ENCODE results near the gene MAGI1.
"Not testable (repeated sequence)": the region's sequence is repeated elsewhere in the genome, so short reads cannot be mapped to it uniquely, and the experiment has no call there.

DNA sequence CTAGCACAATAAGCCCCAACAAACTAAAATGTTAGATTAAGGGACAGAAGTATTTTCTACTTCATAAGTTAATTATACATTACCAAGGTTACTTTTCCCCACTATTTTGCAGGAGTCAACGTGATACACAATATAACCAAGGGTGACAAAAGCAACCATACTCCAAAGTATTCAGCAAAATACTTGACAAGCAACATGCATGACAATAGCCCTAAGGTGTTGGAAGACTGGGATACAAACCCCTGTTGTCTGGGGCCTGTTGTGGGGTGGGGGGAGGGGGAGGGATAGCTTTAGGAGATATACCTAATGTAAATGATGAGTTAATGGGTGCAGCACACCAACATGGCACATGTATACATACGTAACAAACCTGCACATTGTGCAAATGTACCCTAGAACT is 147.2 kb downstream of the MAGI1 start:
- not testable (repeated sequence) for TF ChIP-seq POLR2AphosphoS5 (IDR thresholded peaks at IDR 0.05; ENCODE audit: low read depth, low read length); SMC3 (IDR thresholded peaks at IDR 0.05; ENCODE audit: low read depth, low read length); EZH2phosphoT487 (IDR thresholded peaks at IDR 0.05; ENCODE audit: borderline replicate concordance, low read depth); TAF1 (IDR thresholded peaks at IDR 0.05; ENCODE audit: borderline replicate concordance, low read depth, low read length); RCOR1 (IDR thresholded peaks at IDR 0.05; ENCODE audit: low read length); FOXJ3 (CRISPR knock-in tag; IDR thresholded peaks at IDR 0.05); TCF12 (IDR thresholded peaks at IDR 0.05); NFIC (IDR thresholded peaks at IDR 0.05; ENCODE audit: borderline replicate concordance); RAD21 (IDR thresholded peaks at IDR 0.05; ENCODE audit: low read length)
- TF ChIP-seq, protein P1, sequence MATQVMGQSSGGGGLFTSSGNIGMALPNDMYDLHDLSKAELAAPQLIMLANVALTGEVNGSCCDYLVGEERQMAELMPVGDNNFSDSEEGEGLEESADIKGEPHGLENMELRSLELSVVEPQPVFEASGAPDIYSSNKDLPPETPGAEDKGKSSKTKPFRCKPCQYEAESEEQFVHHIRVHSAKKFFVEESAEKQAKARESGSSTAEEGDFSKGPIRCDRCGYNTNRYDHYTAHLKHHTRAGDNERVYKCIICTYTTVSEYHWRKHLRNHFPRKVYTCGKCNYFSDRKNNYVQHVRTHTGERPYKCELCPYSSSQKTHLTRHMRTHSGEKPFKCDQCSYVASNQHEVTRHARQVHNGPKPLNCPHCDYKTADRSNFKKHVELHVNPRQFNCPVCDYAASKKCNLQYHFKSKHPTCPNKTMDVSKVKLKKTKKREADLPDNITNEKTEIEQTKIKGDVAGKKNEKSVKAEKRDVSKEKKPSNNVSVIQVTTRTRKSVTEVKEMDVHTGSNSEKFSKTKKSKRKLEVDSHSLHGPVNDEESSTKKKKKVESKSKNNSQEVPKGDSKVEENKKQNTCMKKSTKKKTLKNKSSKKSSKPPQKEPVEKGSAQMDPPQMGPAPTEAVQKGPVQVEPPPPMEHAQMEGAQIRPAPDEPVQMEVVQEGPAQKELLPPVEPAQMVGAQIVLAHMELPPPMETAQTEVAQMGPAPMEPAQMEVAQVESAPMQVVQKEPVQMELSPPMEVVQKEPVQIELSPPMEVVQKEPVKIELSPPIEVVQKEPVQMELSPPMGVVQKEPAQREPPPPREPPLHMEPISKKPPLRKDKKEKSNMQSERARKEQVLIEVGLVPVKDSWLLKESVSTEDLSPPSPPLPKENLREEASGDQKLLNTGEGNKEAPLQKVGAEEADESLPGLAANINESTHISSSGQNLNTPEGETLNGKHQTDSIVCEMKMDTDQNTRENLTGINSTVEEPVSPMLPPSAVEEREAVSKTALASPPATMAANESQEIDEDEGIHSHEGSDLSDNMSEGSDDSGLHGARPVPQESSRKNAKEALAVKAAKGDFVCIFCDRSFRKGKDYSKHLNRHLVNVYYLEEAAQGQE (IDR thresholded peaks at IDR 0.05; ENCODE audit: low read depth, low read length), result not testable (repeated sequence)
- TF ChIP-seq, protein P2, sequence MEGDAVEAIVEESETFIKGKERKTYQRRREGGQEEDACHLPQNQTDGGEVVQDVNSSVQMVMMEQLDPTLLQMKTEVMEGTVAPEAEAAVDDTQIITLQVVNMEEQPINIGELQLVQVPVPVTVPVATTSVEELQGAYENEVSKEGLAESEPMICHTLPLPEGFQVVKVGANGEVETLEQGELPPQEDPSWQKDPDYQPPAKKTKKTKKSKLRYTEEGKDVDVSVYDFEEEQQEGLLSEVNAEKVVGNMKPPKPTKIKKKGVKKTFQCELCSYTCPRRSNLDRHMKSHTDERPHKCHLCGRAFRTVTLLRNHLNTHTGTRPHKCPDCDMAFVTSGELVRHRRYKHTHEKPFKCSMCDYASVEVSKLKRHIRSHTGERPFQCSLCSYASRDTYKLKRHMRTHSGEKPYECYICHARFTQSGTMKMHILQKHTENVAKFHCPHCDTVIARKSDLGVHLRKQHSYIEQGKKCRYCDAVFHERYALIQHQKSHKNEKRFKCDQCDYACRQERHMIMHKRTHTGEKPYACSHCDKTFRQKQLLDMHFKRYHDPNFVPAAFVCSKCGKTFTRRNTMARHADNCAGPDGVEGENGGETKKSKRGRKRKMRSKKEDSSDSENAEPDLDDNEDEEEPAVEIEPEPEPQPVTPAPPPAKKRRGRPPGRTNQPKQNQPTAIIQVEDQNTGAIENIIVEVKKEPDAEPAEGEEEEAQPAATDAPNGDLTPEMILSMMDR (IDR thresholded peaks at IDR 0.05), result not testable (repeated sequence)
- TF ChIP-seq, protein P3, sequence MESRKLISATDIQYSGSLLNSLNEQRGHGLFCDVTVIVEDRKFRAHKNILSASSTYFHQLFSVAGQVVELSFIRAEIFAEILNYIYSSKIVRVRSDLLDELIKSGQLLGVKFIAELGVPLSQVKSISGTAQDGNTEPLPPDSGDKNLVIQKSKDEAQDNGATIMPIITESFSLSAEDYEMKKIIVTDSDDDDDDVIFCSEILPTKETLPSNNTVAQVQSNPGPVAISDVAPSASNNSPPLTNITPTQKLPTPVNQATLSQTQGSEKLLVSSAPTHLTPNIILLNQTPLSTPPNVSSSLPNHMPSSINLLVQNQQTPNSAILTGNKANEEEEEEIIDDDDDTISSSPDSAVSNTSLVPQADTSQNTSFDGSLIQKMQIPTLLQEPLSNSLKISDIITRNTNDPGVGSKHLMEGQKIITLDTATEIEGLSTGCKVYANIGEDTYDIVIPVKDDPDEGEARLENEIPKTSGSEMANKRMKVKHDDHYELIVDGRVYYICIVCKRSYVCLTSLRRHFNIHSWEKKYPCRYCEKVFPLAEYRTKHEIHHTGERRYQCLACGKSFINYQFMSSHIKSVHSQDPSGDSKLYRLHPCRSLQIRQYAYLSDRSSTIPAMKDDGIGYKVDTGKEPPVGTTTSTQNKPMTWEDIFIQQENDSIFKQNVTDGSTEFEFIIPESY (IDR thresholded peaks at IDR 0.05; ENCODE audit: borderline replicate concordance, low read depth), result not testable (repeated sequence)

All from SK-N-SH (cell line).